AG10803 (cell line): ENCODE measurements around the gene SLC9A3.

ENCODE experiments used
- DNase-seq: peaks from one replicate; pipeline ENCODE4 v3.0.0; 2010; ENCODE audit warnings: low read depth
- H3K4me3 ChIP-seq: 2 replicates; pipeline ENCODE4 v1.5.1; 2011; ENCODE audit warnings: mild to moderate bottlenecking, low read length, control low read depth
- TF ChIP-seq, protein P1 (sequence below): conservative IDR thresholded peaks from 2 replicates; pipeline ENCODE4 v1.5.1; 2011; ENCODE audit warnings: mild to moderate bottlenecking, low read length, control low read depth, inconsistent platforms

SLC9A3 gene

DNA sequence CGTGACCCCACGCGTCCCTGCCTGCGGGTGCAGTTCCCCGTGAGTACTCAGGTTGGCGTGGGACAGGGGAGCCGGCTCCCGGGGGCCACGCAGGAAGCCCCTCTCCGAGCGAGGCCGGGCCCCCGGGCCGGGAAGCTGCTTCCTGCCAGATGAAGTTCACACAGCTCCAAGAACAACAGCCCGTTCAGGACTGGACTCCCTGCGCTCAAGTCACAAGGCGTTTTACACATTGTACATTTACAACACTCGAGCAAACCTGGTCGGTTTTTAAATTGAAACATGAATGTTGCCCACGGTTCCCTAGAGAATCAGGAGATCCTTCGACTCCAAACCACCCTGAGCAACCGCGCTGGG, 22.4 kb downstream of the SLC9A3 start:
- TF ChIP-seq, protein P1, sequence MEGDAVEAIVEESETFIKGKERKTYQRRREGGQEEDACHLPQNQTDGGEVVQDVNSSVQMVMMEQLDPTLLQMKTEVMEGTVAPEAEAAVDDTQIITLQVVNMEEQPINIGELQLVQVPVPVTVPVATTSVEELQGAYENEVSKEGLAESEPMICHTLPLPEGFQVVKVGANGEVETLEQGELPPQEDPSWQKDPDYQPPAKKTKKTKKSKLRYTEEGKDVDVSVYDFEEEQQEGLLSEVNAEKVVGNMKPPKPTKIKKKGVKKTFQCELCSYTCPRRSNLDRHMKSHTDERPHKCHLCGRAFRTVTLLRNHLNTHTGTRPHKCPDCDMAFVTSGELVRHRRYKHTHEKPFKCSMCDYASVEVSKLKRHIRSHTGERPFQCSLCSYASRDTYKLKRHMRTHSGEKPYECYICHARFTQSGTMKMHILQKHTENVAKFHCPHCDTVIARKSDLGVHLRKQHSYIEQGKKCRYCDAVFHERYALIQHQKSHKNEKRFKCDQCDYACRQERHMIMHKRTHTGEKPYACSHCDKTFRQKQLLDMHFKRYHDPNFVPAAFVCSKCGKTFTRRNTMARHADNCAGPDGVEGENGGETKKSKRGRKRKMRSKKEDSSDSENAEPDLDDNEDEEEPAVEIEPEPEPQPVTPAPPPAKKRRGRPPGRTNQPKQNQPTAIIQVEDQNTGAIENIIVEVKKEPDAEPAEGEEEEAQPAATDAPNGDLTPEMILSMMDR, result no peak
- H3K4me3 ChIP-seq, result no peak overlapping the region
- DNase-seq, result no peak

DNA sequence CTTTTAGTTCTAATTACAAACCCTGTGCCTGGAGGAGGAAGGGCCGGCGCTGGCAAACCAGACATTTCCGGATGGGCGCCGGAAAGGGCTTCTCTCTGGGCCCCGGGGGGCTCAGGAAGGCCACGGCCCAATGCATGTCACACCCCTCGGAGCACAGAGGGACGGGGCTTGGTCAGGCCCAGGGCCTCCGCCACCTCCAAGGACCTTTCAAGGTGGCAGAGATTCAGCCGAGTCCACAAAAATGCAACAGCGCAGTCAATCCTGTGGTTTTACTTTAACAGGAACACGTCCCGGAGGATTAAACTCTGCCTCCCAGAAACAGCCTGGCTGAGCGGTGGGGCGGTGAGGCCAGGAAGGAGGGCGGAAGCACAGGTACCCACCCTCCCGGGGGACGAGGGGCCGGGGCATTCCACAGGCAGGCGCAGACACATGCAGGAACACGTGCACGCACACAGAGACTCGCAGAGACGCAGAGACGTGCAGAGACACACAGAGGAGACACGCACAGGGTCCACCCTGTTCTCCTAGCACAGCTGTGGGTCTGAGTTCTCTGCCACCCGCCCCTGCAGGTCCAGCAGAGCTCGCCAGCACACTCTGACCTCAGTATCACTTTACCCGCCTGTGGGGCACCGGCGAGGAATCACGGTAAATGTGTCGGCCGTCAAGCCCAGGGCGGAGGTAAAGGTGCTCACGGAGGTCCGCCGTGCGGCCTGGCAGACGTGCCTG, 23.0 kb downstream of the SLC9A3 start:
- DNase-seq, result no peak
- TF ChIP-seq, protein P1, result no peak
- H3K4me3 ChIP-seq, result no peak overlapping the region

GRCh38 chr5:500491-500890, 23.8 kb downstream of the SLC9A3 start:
- H3K4me3 ChIP-seq, result no peak overlapping the region
- DNase-seq, result no peak
- TF ChIP-seq, protein P1, result no peak

GRCh38 chr5:499233-500209, 24.7 kb downstream of the SLC9A3 start:
- no peak overlapping the region for H3K4me3 ChIP-seq
- TF ChIP-seq, protein P1, result no peak
- DNase-seq, result no peak

DNA sequence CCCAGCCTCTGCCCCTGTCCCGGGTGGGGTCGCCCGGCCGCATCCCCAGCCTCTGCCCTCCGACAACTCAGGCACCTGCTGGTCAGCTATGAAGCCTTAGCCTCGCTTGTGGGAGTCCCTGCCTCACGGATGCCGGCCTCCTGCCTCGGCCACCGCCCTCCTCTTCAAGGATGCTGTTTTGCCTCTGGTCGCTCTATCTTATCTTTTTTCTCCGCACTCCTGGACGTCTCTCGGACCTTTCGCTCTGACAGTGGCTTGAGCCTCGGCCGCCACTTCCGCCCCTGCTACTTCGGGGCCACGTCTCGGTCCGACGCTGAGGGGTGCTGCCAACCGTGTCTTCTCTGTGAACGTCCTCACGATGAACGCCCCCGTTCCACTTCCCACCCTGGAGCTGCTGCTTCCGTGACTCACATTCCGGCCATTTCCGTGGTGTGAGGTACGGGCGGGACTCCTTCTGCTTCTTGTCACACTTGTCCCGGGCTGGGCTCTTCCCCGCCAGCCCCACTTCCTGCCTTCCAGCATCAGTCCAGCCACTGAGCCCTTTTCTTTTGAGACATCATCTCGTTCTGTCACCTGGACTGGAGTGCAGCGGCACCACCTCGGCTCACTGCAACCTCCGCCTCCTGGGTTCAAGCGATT, 26.3 kb downstream of the SLC9A3 start:
- TF ChIP-seq, protein P1, result no peak
- DNase-seq, result no peak
- H3K4me3 ChIP-seq, result no peak overlapping the region

GRCh38 chr5:497090-497700, 27.1 kb downstream of the SLC9A3 start:
- no peak for DNase-seq
- TF ChIP-seq, protein P1, result no peak
- H3K4me3 ChIP-seq, result no peak overlapping the region
